ENCODE measurements around the gene CYB5R3. TPM values are rescaled to one million over a fixed set of nuclear protein-coding genes. Genes with fewer than 3 reads are reported as not detected.

Gene CYB5R3
- polyA plus RNA-seq, 2 of the 4 experiments (the other 2 are of a cell fraction): 30.8 to 51.8 TPM

DNA sequence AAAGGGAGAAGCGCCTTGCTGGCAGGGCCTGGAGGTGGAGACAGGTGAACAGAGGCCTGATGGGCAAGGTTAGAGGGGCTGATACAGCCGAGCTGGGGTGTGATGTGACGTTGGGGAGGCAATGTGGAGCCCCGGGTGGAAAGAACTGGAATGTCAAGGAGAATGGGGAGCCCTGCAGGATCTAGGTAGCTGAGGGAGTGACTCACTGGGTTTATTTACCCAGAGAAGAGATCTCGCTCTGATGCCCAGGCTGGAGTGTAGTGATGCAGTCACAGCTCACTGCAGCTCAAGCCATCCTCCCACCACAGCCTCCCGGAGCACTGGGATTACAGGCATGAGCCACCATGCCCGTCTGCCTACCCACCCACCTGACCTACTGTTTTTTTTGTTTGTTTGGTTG is 1.9 kb upstream of the CYB5R3 start:
- H3K9me3 ChIP-seq: no peaks in the 10 kb centered on the region
- DNase-seq (ENCODE audit: low read depth in 1 of 2, low spot score in 1 of 2): peak; percentile 49 to 79
- ATAC-seq: peak; percentile 30 to 60; a peak in 4 of 6 replicates
- 21% methylated on average over 7 of the region's 7 CpGs for WGBS (ENCODE audit: missing lambda C conversion rate)
- no peak for FAIRE-seq
- no peak overlapping the region for H3K4me3 ChIP-seq
- POLR2A ChIA-PET: no interaction called here
- TF ChIP-seq FOSL2 (IDR thresholded peaks at IDR 0.05): no peak
- TF ChIP-seq FOSL2 (CRISPR knock-in tag; IDR thresholded peaks at IDR 0.05): peak; percentile 44
- TF ChIP-seq, protein P1, sequence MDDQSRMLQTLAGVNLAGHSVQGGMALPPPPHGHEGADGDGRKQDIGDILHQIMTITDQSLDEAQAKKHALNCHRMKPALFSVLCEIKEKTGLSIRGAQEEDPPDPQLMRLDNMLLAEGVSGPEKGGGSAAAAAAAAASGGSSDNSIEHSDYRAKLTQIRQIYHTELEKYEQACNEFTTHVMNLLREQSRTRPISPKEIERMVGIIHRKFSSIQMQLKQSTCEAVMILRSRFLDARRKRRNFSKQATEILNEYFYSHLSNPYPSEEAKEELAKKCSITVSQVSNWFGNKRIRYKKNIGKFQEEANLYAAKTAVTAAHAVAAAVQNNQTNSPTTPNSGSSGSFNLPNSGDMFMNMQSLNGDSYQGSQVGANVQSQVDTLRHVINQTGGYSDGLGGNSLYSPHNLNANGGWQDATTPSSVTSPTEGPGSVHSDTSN (IDR thresholded peaks at IDR 0.05): no peak
- CTCF ChIA-PET: interaction anchor here (2.9 to 4.7 kb wide), 2 partner anchors 15 to 30 kb away, joined by 10 to 29 read pairs; no protein-coding TSS in a partner anchor
- H3K27ac ChIP-seq: peak overlapping the region; percentile 38 to 67; a peak in 4 of 6 replicates
- peak overlapping the region; percentile 16; the same call in 2 of the 3 replicates for H3K4me2 ChIP-seq
- H3K4me1 ChIP-seq: peaks cover 27% of the 10 kb centered on the region

- Histone ChIP-seq H3K27ac (peak overlapping the region; percentile 96 to 97), H3K4me1 (peaks cover 37% of the 10 kb centered on the region), H3K4me2 (peak overlapping the region; percentile 88), H3K9me3 (no peaks in the 10 kb centered on the region), H3K4me3 (peak overlapping the region; percentile 85)
- ATAC-seq (peak; percentile 64 to 65), FAIRE-seq (no peak), DNase-seq (ENCODE audit: low read depth in 1 of 2, low spot score in 1 of 2) (peak; percentile 43 to 54)
- POLR2A ChIA-PET: interaction anchor here (0.6 to 1.9 kb wide), 6 partner anchors 9 to 341 kb away, joined by 4 to 13 read pairs (median 7); partner anchors contain the start of genes ATP5MGL and POLDIP3
- TF ChIP-seq, protein P2, sequence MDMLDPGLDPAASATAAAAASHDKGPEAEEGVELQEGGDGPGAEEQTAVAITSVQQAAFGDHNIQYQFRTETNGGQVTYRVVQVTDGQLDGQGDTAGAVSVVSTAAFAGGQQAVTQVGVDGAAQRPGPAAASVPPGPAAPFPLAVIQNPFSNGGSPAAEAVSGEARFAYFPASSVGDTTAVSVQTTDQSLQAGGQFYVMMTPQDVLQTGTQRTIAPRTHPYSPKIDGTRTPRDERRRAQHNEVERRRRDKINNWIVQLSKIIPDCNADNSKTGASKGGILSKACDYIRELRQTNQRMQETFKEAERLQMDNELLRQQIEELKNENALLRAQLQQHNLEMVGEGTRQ (IDR thresholded peaks at IDR 0.05): no peak
- TF ChIP-seq RNF2 (IDR thresholded peaks at IDR 0.05; ENCODE audit: borderline replicate concordance, low read depth): no peak
- 4% methylated on average over 18 of the region's 49 CpGs for WGBS (ENCODE audit: missing lambda C conversion rate)
- CTCF ChIA-PET: interaction anchor here (1.0 to 4.7 kb wide), 9 partner anchors 12 to 219 kb away, joined by 3 to 29 read pairs (median 4); no protein-coding TSS in a partner anchor
Measured at GRCh38 chr22:42648368-42649245, 585 bp downstream of the CYB5R3 start.

GRCh38 chr22:42648017-42648367 is 1.2 kb downstream of the CYB5R3 start:
- Histone ChIP-seq H3K4me2 (peak overlapping the region; percentile 88), H3K9me3 (no peaks in the 10 kb centered on the region), H3K27ac (peak overlapping the region; percentile 96 to 97; a peak in 5 of 6 replicates), H3K4me1 (peaks cover 37% of the 10 kb centered on the region), H3K4me3 (peak overlapping the region; percentile 85)
- no peak for DNase-seq (ENCODE audit: low read depth in 1 of 2, low spot score in 1 of 2)
- ChIA-PET POLR2A (no interaction called here), CTCF (interaction anchor here (1.2 to 4.7 kb wide), 3 partner anchors 16 to 158 kb away, joined by 3 to 29 read pairs (median 4); no protein-coding TSS in a partner anchor)
- no peak for TF ChIP-seq MAZ (IDR thresholded peaks at IDR 0.05; ENCODE audit: borderline replicate concordance, low read depth, low read length)
- no peak for TF ChIP-seq HOXB13 (CRISPR knock-in tag; IDR thresholded peaks at IDR 0.05; ENCODE audit: low read depth)
- TF ChIP-seq FOSL2 (IDR thresholded peaks at IDR 0.05): no peak
- no peak for TF ChIP-seq FOSL2 (CRISPR knock-in tag; IDR thresholded peaks at IDR 0.05)
- TF ChIP-seq CHD2 (IDR thresholded peaks at IDR 0.05; ENCODE audit: low read length, partially characterized antibody): no peak
- TF ChIP-seq, protein P2 (IDR thresholded peaks at IDR 0.05): no peak
- no peak for TF ChIP-seq CEBPB (IDR thresholded peaks at IDR 0.05)
- TF ChIP-seq RNF2 (IDR thresholded peaks at IDR 0.05; ENCODE audit: borderline replicate concordance, low read depth): no peak
- ATAC-seq: no peak
- 90% methylated on average over 4 of the region's 4 CpGs for WGBS (ENCODE audit: missing lambda C conversion rate)
- no peak for FAIRE-seq

DNA sequence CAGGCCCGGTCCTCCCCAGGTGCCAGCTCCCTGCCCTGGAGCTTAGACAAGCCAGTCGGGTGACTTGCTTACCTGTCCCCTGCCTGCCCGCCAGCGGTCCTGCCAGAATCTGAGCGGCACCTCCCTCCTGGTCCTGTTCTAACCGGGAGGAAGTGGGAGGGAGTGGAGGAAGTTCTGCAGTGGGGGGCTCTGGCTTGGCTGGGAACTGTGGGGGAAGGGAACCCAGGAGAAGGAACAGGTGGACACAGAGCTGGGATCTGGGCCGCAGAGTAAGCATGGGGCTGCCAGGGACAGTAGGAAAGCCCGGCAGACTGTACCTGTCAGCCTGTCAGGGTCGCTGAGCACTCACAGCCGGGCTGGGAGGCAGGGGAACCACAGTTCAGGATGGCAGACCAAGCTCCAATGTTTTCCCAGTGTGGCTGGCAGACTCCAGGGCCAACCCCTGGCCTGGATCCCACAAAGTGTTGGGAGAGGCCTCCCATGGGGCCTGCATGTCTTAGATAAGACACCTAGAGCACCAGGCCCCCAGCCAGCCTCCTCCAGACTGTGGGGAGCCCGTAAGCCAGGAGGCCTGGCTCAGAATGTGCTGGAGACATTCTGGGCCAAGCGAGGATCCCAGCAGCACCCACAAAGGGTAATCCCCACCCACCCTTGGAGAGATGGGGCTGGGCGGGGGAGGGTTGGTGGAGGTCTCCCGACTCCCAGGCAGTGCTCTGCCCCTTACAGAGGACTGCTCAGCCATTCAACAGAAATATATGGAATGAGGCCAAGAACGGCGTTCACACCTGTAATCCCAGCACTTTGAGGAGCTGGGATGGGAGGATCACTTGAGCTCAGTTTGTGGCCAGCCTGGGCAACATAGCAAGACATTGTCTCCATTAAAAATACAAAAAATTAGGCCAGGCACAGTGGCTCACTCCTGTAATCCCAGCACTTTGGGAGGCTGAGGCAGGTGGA is 2.3 kb downstream of the CYB5R3 start:
- TF ChIP-seq BCL3 (IDR thresholded peaks at IDR 0.05) (no peak), JUN (IDR thresholded peaks at IDR 0.05) (no peak), RCOR1 (IDR thresholded peaks at IDR 0.05; ENCODE audit: low read depth, low read length) (no peak), CBX8 (IDR thresholded peaks at IDR 0.05) (no peak), BHLHE40 (IDR thresholded peaks at IDR 0.05; ENCODE audit: low read depth, low read length) (no peak), SMC3 (IDR thresholded peaks at IDR 0.05) (no peak), HOXA7 (CRISPR knock-in tag; IDR thresholded peaks at IDR 0.05) (no peak), HDAC2 (IDR thresholded peaks at IDR 0.05) (no peak), KDM5A (IDR thresholded peaks at IDR 0.05) (no peak)
- TF ChIP-seq, protein P1 (IDR thresholded peaks at IDR 0.05): no peak
- TF ChIP-seq, protein P2 (IDR thresholded peaks at IDR 0.05): no peak
- no peak for DNase-seq (ENCODE audit: low read depth in 1 of 2, low spot score in 1 of 2)
- H3K4me3 ChIP-seq: no peak overlapping the region
- no peak for ATAC-seq
- peak overlapping the region in 1 of 2 experiments; percentile 31; a peak in 1 of 6 replicates for H3K27ac ChIP-seq
- H3K4me2 ChIP-seq: no peak overlapping the region
- WGBS (ENCODE audit: missing lambda C conversion rate): 84% methylated on average over 6 of the region's 16 CpGs
- H3K4me1 ChIP-seq: peaks cover 37% of the 10 kb centered on the region
- no peaks in the 10 kb centered on the region for H3K9me3 ChIP-seq
- ChIA-PET POLR2A (no interaction called here), CTCF (interaction anchor here (0.5 to 1.4 kb wide), 4 partner anchors 15 to 160 kb away, joined by 3 to 4 read pairs (median 3); no protein-coding TSS in a partner anchor)
- FAIRE-seq: no peak
